Activated CD4-positive, alpha-beta T cell treated with anti-CD3 and anti-CD28 coated beads for 24 hours (primary cell): Measurements from ENCODE around the gene PNPLA2.

Source experiments
- DNase-seq, 2 donors: peaks; one replicate each; pipeline ENCODE4 v3.0.0-alpha.2; 2020; ENCODE audit warnings: low read depth in 2 of 2

PNPLA2 gene

GRCh38 chr11:797296-798092, 21.2 kb upstream of the PNPLA2 start:
- peak; percentile 56 to 72 for DNase-seq

DNA sequence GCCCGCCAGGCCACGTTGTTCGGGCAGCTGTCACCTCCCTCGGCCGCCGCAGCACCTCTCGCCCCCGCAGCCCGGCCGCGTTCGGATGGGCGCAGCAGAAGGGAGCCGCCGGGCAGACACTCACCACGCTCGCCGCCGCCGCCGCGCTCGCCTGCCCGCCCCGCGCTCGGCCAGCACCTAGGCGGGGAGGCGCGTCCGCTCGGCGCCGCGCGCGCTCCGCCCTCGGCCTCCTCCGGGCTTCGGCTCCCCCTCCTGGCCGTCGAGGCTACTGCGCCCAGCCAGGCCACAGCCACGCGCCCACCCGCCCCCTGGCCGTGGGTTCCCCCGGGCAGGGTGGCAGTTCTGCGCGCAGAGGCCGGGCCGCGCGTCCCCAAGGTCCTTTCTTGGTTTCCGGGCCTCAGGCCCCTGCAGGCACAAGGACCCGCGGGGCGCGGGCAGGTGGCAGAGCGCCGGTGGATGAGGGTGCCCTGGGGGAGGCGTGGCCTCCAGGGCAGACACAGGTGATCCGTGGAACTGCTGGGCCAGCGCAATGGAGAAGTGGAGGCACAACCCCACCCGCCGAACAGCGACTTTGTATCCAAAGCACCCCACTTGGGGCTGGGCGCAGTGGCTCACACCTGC, 20.5 kb upstream of the PNPLA2 start, which contains the start of gene SLC25A22:
Gene SLC25A22, minus strand, starts transcription at position 189 of the 621 bp plus-strand sequence. CDS start 3,275 bp downstream, outside the sequence.
- DNase-seq = peak; percentile 80 to 82

DNA sequence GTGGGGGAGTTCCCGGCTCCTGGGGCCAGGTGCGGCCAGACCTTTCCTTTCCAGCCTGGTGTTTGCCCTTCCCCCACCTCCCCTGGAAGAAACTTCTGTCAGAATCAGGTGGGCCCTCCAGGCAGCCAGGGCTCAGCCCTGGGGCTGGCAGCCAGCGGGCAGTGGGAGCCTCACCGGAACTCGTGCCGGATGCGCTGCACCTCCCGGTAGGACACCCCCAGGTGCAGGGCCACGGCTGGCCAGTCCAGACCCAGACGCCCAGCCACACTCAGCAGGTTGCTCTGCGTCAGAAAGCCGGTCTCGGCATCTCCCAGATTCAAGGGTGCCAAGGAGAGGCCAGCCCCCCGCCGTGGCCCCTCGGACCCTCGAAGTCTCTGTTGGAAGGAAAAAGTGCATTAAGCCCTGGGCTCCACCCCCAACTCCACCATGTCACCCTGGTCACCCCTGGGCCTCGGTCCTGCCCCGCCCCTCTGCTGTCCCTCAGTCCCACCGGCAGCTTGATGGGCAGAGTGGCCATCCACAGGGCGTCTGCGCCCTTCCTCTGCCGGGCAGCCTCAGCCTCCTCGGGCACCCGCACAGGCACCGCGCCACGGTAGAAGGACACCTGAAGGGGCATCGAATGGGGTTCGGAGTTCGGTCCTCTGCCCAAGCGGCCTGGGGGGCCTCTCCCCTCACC, 18.9 kb upstream of the PNPLA2 start:
- no peak for DNase-seq

DNA sequence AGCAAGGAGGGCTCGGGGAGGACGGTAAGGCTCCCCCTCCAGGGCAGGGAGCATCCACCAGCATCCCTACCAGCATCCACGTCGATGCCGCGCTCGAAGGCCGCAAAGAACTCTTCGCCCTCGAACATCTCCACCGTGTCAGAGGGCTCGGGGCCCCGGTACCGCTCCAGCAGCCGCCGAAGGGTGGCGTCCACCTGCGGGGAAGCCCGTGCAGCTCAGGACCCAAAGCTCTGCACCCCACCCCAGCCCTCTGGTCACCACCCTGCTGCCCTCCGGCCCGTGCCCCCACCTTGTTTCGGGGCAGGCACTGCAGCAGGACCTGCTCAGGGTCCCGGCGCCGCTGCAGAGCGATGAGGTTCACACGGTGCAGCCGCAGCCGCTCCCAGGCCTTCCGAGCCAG, 18.2 kb upstream of the PNPLA2 start:
- no peak for DNase-seq

DNA sequence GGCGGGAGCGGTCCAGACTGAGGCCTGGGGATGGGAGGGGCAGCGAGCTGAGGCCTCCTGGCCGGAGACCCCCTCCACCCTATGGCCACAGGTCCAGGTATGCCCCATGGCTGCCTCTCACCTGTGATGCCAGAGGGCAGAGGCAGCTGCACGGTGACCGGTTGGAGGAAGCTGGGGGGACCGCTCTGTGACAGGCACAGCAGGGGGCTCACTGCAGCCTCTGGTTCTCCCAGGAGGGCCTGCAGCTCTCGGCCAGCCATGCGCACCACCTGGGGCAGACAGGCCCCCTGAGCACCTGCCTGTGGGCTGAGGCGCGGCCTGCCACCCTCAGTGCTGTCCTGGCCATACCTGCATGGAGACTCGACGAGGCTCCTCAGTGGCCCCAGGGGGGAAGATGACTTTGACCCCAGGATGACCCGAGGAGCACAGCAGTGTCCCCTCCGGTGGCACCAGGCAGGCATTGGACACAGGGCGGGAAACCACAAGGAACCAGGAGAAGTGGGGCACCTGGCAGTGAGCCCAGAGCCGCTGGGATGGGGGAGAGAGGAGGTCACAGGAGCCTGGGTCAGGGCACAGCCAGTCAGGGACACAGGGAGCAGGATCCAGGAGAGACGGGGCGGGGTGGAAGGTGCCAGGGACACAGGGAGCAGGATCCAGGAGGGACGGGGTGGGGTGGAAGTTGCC, 17.5 kb upstream of the PNPLA2 start:
- no peak for DNase-seq

DNA sequence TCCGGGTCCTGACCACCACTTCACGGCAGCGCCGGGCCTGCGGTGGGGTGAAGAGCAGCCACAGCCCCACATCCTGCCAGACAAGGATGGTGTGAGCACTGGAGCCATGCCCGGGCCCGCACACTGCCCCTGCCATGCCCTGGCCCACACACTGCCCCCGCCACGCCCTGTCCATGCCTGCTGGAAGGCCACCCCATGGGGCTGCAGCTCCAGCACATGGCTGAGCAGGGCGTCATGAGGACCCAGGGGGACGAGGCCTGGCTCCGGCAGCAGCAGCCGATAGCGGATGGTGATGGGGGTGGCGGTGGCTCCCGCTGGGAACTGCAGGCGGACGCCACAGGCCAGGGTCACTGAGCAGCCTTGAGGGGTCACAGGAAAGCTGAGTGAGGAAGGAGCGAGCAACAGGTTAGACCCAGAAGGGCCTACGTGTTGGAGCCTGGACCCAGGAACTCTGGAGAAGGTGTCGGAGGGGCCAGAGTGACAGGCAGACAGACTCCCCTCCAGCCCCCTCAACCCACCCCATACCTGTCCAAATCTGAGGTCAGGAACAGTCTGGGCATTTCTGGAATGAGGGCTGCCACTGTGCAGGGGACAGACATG, 16.6 kb upstream of the PNPLA2 start:
- no peak for DNase-seq

DNA sequence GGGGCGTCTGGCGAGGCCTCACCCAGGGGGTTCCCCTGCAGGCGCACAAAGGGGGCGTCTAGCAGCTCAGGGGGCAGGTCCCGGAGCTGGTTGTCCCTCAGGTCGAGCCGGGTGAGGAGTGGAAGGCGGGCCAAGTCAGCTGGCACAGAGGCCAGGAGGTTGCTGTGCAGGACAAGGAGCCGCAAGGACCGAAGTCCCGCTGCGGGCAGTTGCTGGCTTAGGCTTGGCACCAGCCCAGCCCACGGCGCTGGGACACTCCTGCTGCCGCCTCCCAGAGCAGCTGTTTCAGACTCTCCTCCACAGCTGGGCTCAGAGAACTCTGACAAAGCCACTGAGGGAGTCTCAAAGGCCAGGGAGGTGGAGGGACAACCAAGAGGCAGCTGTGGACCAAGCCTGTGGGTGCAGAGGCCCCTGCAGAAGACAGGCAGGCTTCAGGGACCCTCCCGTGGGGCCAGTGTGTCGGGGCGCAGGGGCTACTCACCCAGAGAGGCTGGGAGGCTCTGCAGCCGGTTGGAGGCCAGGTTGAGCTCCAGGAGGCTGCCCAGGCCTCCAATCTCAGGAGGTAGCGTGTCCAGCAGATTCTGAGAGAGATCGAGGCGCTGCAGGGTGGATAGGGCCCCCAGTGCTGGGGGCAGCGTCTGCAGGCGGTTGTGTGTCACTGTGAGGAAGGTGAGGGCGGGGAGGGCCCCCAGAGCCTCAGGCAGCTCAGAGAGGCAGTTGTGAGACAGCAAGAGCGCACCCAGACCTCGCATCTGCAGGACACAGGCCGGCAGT, 15.8 kb upstream of the PNPLA2 start:
- DNase-seq = no peak

GRCh38 chr11:803467-803742, 15.3 kb upstream of the PNPLA2 start:
- no peak for DNase-seq

- no peak for DNase-seq
These were observed 14.7 kb upstream of the PNPLA2 start for GRCh38 chr11:803770-804598.

DNA sequence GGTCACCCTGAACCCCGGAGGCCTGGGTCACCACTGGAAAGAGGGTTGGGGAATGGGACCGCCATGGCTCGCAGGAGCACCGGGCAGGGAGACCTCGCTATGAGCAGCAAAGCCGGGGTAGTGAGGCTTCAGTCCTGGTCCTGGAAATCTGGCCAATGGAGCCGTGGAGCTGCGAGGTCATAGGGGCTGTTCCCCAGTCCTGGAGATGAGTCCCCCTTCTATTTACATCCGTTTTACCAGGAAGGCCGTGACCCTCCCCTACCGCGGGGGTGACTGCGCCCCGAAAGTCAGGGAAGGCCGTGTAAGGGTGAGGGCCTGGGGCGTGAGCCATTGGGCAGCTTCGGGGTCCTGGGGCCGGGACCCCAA, 14.1 kb upstream of the PNPLA2 start:
- no peak for DNase-seq

DNA sequence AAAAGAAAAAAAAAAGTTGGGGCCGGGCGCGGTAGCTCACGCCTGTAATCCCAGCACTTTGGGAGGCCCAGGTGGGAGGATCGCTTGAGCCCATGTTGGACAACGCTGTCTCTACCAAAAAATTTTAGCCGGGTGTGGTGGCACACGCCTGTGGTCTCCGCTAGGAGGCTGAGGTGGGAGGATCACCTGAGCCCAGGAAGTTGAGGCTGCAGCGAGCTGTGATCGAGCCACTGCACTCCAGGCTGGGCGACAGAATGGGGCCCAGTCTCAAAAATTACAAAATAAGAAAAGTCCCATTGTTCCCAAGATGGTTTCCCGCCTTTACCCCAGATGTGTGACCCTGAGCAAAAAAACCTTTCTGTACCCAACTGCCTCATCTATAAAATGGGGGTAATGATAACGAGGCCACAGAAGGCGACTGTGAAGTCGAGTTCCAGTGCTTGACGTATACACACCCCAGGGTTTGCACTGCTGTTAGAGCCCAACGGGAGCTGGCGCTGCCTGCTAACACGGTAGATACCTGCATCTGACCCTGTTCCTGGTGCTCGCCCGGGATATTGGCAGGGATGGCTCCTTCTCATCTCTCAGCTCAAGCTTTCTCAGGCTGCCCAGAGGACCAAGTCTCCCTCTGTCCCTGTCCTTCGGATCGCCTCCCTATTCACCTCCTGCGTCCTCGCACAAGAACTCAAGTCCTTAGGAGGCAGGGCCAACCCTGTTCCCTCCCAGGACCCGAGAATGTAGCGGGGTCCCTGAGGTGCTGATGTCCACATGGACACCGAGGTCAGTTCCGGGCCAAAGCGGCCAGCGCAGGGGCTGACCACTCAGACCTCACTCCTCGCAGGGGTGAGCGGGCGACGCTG, 10.1 kb upstream of the PNPLA2 start:
- no peak for DNase-seq

GRCh38 chr11:809287-810039, 9.3 kb upstream of the PNPLA2 start, which contains the start of gene RPLP2:
RPLP2 (plus strand) TSS chr11:809967; CDS start chr11:810235, 268 bp downstream.
- DNase-seq = peak; percentile 94 to 97

DNA sequence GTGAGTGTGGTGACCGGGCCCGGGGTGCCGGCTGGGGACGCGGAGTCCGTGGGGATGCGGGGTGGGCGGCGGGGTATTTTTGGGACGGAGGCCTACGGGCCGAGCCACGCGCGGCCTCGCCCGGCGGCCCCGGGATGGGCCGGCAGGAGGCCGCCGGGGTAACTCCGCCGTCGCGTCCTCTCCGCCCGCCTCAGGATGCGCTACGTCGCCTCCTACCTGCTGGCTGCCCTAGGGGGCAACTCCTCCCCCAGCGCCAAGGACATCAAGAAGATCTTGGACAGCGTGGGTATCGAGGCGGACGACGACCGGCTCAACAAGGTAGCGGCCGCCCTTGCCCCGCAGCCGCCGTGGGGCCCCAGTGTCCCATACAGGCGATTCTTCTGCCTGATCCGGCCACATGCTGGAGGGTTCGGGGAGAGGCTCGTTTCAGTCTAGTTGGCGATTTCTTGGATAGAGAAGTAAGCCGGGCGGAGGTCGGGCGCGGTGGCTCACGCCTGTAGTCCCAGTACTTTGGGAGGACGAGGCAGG, 8.6 kb upstream of the PNPLA2 start:
- DNase-seq = no peak

- DNase-seq = no peak
These were observed 7.1 kb upstream of the PNPLA2 start for GRCh38 chr11:811446-812245.

- no peak for DNase-seq
These were observed 6.3 kb upstream of the PNPLA2 start for GRCh38 chr11:812390-812789.

DNA sequence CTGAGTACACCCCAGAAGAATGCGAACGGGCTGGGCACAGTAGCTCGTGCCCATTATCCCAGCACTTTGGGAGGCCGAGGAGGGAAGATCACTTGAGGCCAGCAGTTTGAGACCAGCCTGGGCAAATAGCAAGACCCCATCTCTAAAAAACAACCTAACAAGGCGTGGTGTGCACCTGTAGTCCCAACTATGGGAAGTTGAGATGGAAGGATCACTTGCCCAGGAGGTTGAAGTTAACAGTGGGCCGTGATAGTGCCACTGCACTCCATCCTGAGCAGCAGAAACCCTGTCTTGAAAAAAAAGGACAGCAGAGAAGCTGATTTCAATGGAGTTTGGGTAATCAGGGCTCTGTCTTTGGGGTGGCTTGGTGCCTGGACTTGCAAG, 5.7 kb upstream of the PNPLA2 start:
- no peak for DNase-seq

- DNase-seq = no peak
These were observed 5.1 kb upstream of the PNPLA2 start for GRCh38 chr11:813456-814096.
